Nasal cavity respiratory epithelium epithelial cell of viscerocranial mucosa (primary cell): ENCODE measurements around the gene OR4K1. TPM values are rescaled to one million over a fixed set of nuclear protein-coding genes. Genes with fewer than 3 reads are reported as not detected.

Experiments
- total RNA-seq: library from RNA; depleted of rRNA; stranded (reverse); fragments of >200 nt; gene quantifications from 2 replicates; pipeline ENCODE4 v1.2.3, GENCODE V29; 2014

Gene OR4K1, protein sequence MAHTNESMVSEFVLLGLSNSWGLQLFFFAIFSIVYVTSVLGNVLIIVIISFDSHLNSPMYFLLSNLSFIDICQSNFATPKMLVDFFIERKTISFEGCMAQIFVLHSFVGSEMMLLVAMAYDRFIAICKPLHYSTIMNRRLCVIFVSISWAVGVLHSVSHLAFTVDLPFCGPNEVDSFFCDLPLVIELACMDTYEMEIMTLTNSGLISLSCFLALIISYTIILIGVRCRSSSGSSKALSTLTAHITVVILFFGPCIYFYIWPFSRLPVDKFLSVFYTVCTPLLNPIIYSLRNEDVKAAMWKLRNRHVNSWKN
- total RNA-seq, result not detected in 2 replicates

DNA sequence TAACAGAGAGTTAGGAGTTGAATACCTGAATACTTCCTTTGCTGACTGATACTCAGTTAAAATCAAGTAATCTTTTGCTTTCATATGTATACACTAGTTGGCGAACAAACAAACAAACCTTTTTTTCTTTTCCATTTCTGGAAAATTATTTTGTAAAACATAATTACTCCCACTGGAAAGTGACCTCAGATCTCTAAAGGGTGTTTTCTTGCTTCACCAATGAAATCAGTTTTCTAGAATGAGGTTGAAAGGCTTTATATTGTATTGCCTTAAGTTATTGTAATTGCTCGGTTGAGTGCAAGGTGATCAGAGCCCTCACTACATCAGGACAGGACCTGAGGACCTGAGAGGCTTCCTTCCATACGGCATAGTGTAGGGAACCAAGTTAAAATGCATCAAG is at the start of gene OR4K1:
Gene OR4K1, plus strand, starts transcription at position 301 of the 400 bp plus-strand sequence. CDS start 4,750 bp downstream, outside the sequence.

DNA sequence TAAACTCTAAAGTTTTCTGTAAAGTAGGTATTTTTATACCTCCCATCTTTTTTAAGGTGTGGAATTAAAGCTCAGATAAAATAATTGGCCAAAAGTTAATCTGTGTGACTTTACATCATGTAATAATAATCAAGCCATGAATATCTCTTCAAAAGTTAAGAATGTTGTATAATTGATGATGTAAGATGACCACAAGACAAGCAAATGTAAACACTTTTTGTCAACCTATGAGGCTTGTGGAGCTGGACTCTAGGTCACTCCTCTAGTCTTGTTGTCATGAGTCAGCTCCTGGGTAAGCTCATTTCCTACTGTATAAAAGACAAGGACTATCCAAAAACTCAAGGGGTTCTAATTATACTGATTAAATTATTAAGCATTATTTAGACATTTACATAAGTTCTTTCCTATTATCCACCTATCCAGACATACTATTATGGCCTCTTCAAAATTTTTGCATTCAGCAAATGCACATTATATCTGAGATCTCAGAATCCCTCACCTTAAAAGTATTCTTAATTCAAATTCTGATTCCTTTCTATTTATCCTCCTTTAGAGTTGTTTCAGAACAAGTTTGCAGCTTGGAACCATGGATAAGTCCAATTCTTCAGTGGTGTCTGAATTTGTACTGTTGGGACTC is 10.6 kb upstream of the OR4K1 start, which contains the start of gene OR4K5:
Gene OR4K5, plus strand, starts transcription at position 587 of the 637 bp plus-strand sequence. Its CDS starts 0 bp downstream, at position 587.

DNA sequence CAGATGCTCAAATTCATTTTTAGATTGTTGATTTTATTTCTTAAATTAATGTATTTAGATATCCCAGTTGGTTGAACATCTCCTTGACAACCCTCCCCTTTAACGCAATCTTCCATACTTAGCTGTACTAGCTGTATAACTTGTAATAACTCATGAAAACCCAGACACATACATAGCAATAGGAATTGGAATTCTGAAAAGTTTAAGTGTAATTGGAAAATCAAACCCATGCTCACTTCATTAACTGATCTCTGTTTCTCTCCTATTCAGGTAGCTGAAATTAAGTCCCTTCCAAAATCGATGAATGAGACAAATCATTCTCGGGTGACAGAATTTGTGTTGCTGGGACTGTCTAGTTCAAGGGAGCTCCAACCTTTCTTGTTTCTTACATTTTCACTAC is 44.6 kb downstream of the OR4K1 start, which contains the start of gene OR4K15:
Gene OR4K15, plus strand, starts transcription at position 301 of the 400 bp plus-strand sequence. Its CDS starts 0 bp downstream, at position 301.

Other genes starting within 250 kb of the OR4K1 start
- not detected in 2 replicates for gene OR11H2, start 217.0 kb upstream of the OR4K1 start, total RNA-seq
- gene OR4Q3, start 187.3 kb upstream of the OR4K1 start, total RNA-seq, result not detected in 2 replicates
- not detected in 2 replicates for gene OR4M1, start 157.4 kb upstream of the OR4K1 start, total RNA-seq
- gene OR4N2, start 127.1 kb upstream of the OR4K1 start, total RNA-seq, result not detected in 2 replicates
- not detected in 2 replicates for gene OR4K2, start 55.8 kb upstream of the OR4K1 start, total RNA-seq
- not detected in 2 replicates for gene OR4K5, start 10.3 kb upstream of the OR4K1 start, total RNA-seq
- not detected in 2 replicates for gene OR4K15, start 44.7 kb downstream of the OR4K1 start, total RNA-seq
- not detected in 2 replicates for gene OR4Q2, start 71.2 kb downstream of the OR4K1 start, total RNA-seq
- gene OR4K14, start 88.4 kb downstream of the OR4K1 start, total RNA-seq, result not detected in 2 replicates
- not detected in 2 replicates for gene OR4K13, start 105.1 kb downstream of the OR4K1 start, total RNA-seq
- not detected in 2 replicates for gene OR4L1, start 129.1 kb downstream of the OR4K1 start, total RNA-seq
- not detected in 2 replicates for gene OR4K17, start 179.8 kb downstream of the OR4K1 start, total RNA-seq
- not detected in 2 replicates for gene OR4N5, start 207.9 kb downstream of the OR4K1 start, total RNA-seq